ENCODE measurements around the gene ITGB1BP1. TPM values are rescaled to one million over a fixed set of nuclear protein-coding genes. Genes with fewer than 3 reads are reported as not detected.

ITGB1BP1 gene
- polyA plus RNA-seq, 2 donors: 47.9 to 48.3 TPM

DNA sequence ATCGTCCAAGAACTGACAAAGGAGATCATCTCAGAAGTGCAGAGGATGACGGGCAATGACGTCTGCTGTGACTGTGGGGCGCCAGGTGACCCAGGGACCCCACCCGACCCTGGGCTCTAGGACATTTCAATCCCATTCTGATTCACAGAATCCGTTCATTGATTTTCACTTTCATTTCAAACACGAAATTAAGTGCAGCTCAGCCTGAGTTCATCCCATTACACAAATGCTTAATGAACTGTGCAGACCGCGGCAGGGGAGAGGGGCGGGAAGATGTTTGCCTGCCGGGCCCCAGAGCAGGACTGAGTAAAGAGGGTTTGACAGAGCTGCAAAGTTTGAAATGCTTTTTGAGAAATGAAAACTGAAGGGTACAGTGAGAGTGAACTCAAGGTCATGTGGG, 67.1 kb downstream of the ITGB1BP1 start:
- Histone ChIP-seq H3K4me1 (ENCODE audit: control insufficient read depth in 2 of 2, insufficient read depth in 2 of 2, low read length in 1 of 2) (no peaks in the 10 kb centered on the region), H3K27ac (ENCODE audit: low read depth in 2 of 2, low read length in 1 of 2) (no peak overlapping the region), H3K4me3 (ENCODE audit: low read depth in 1 of 2, low read length in 2 of 2) (no peak overlapping the region), H3K27me3 (ENCODE audit: control insufficient read depth in 1 of 2, insufficient read depth in 2 of 2, low read length in 2 of 2) (no peaks in the 10 kb centered on the region), H3K9me3 (ENCODE audit: control insufficient read depth in 2 of 2, insufficient read depth in 1 of 2, low read depth in 1 of 2, low read length in 1 of 2) (no peaks in the 10 kb centered on the region), H3K36me3 (ENCODE audit: control insufficient read depth in 2 of 2, insufficient read depth in 2 of 2, low read length in 1 of 2) (peaks cover 3 to 10% of the 10 kb centered on the region in 2 donors)
- WGBS, 2 donors: 84 to 88% methylated on average over 11 of the region's 11 CpGs

GRCh38 chr2:9355716-9356115, 67.6 kb downstream of the ITGB1BP1 start:
- no peaks in the 10 kb centered on the region for H3K27me3 ChIP-seq (ENCODE audit: control insufficient read depth in 1 of 2, insufficient read depth in 2 of 2, low read length in 2 of 2)
- H3K9me3 ChIP-seq (ENCODE audit: control insufficient read depth in 2 of 2, insufficient read depth in 1 of 2, low read depth in 1 of 2, low read length in 1 of 2): no peaks in the 10 kb centered on the region
- H3K36me3 ChIP-seq (ENCODE audit: control insufficient read depth in 2 of 2, insufficient read depth in 2 of 2, low read length in 1 of 2): peaks cover 3 to 10% of the 10 kb centered on the region in 2 donors
- no peaks in the 10 kb centered on the region for H3K4me1 ChIP-seq (ENCODE audit: control insufficient read depth in 2 of 2, insufficient read depth in 2 of 2, low read length in 1 of 2)
- H3K27ac ChIP-seq (ENCODE audit: low read depth in 2 of 2, low read length in 1 of 2): no peak overlapping the region
- WGBS, 2 donors: 77 to 79% methylated on average over 4 of the region's 4 CpGs
- no peak overlapping the region for H3K4me3 ChIP-seq (ENCODE audit: low read depth in 1 of 2, low read length in 2 of 2)

GRCh38 chr2:9355270-9355669, 68.1 kb downstream of the ITGB1BP1 start:
- Histone ChIP-seq H3K27me3 (ENCODE audit: control insufficient read depth in 1 of 2, insufficient read depth in 2 of 2, low read length in 2 of 2) (no peaks in the 10 kb centered on the region), H3K36me3 (ENCODE audit: control insufficient read depth in 2 of 2, insufficient read depth in 2 of 2, low read length in 1 of 2) (peaks cover 3 to 10% of the 10 kb centered on the region in 2 donors), H3K27ac (ENCODE audit: low read depth in 2 of 2, low read length in 1 of 2) (no peak overlapping the region), H3K4me1 (ENCODE audit: control insufficient read depth in 2 of 2, insufficient read depth in 2 of 2, low read length in 1 of 2) (no peaks in the 10 kb centered on the region), H3K4me3 (ENCODE audit: low read depth in 1 of 2, low read length in 2 of 2) (no peak overlapping the region), H3K9me3 (ENCODE audit: control insufficient read depth in 2 of 2, insufficient read depth in 1 of 2, low read depth in 1 of 2, low read length in 1 of 2) (no peaks in the 10 kb centered on the region)
- 80 to 82% methylated on average over 3 of the region's 3 CpGs for WGBS, 2 donors

- no peak overlapping the region for H3K4me3 ChIP-seq (ENCODE audit: low read depth in 1 of 2, low read length in 2 of 2)
- H3K36me3 ChIP-seq (ENCODE audit: control insufficient read depth in 2 of 2, insufficient read depth in 2 of 2, low read length in 1 of 2): peaks cover 3 to 10% of the 10 kb centered on the region in 2 donors
- no peaks in the 10 kb centered on the region for H3K27me3 ChIP-seq (ENCODE audit: control insufficient read depth in 1 of 2, insufficient read depth in 2 of 2, low read length in 2 of 2)
- H3K4me1 ChIP-seq (ENCODE audit: control insufficient read depth in 2 of 2, insufficient read depth in 2 of 2, low read length in 1 of 2): no peaks in the 10 kb centered on the region
- no peak overlapping the region for H3K27ac ChIP-seq (ENCODE audit: low read depth in 2 of 2, low read length in 1 of 2)
- no peaks in the 10 kb centered on the region for H3K9me3 ChIP-seq (ENCODE audit: control insufficient read depth in 2 of 2, insufficient read depth in 1 of 2, low read depth in 1 of 2, low read length in 1 of 2)
- 94% methylated on average over 12 of the region's 12 CpGs for WGBS, 2 donors
These were observed 69.0 kb downstream of the ITGB1BP1 start for GRCh38 chr2:9354318-9354717.

Other genes starting within 250 kb of the ITGB1BP1 start
- 1 to 10 TPM; 4.0 to 5.3 TPM for gene ASAP2, start 216.7 kb downstream of the ITGB1BP1 start, polyA plus RNA-seq
- 10 to 100 TPM; 11.9 to 17.6 TPM for gene CPSF3, start 126 bp upstream of the ITGB1BP1 start, polyA plus RNA-seq
- gene IAH1, start 51.0 kb upstream of the ITGB1BP1 start, polyA plus RNA-seq: 10 to 100 TPM; 36.2 to 42.2 TPM
- gene ADAM17, start 132.3 kb upstream of the ITGB1BP1 start, polyA plus RNA-seq: 1 to 10 TPM; 8.1 to 9.8 TPM
- 100 to 1,000 TPM in 1 of 2 donors, 10 to 100 TPM in 1; 81.5 to 163 TPM for gene YWHAQ, start 207.5 kb upstream of the ITGB1BP1 start, polyA plus RNA-seq

Data from esophagus (tissue), 2 donors.